ENCODE data around the gene CFB.
"Not testable (repeated sequence)": the region's sequence is repeated elsewhere in the genome, so short reads cannot be mapped to it uniquely, and the experiment has no call there.

The CFB gene

DNA sequence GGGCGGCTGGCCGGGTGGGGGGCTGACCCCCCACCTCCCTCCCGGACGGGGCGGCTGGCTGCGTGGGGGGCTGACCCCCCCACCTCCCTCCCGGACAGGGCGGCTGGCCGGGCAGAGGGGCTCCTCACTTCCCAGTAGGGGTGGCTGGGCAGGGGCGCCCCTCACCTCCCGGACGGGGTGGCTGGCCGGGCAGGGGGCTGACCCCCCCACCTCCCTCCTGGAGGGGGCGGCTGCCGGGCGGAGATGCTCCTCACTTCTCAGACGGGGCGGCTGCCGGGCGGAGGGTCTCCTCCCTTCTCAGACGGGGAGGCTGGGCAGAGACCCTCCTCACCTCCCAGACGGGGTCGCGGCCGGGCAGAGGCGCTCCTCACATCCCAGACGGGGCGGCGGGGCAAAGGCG, 30.2 kb downstream of the CFB start:
- 97% methylated on average over 28 of the region's 30 CpGs for WGBS
- H3K27ac ChIP-seq (ENCODE audit: low read depth, low read length); H3K9ac ChIP-seq (ENCODE audit: low read depth, low read length); H3K27me3 ChIP-seq (ENCODE audit: insufficient read depth, low read length); H3K4me1 ChIP-seq (ENCODE audit: insufficient read depth, low read length); H3K4me3 ChIP-seq (ENCODE audit: low read length); H3K9me3 ChIP-seq (ENCODE audit: insufficient read depth, low read depth, low read length): not testable (repeated sequence)
- H3K36me3 ChIP-seq (ENCODE audit: insufficient read depth, low read length), result peaks cover 12% of the 10 kb centered on the region

DNA sequence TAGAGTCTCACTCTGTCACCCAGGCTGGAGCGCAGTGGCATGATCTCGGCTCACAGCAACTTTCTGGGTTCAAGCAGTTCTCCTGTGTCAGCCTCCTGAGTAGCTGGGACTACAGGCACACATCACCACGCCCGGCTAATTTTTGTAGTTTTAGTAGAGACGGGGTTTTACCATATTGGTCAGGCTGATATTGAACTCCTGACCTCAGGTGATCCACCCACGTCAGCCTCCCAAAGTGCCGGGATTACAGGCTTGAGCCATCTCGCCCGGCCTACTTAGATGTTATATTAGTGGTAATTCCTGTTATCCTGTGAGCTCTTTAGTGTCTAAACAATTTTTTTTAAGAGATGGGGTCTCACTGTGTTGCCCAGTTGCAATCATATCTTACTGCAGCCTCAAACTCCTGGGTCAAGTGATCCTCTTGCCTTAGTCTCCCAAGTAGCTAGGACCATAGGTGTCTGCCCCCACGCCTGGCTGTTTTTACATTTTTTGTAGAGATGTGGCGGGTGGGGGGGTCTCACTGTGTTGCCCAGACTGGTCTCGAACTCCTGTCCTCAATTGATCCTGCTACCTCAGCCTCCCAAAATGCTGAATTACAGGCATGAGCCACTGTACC, 32.0 kb downstream of the CFB start:
- peaks cover 6% of the 10 kb centered on the region; the same call in 1 of the 2 replicates for H3K4me1 ChIP-seq (ENCODE audit: insufficient read depth, low read length)
- H3K27ac ChIP-seq (ENCODE audit: low read depth, low read length), result no peak overlapping the region
- H3K27me3 ChIP-seq (ENCODE audit: insufficient read depth, low read length), result no peaks in the 10 kb centered on the region
- no peaks in the 10 kb centered on the region for H3K9me3 ChIP-seq (ENCODE audit: insufficient read depth, low read depth, low read length)
- no peak overlapping the region for H3K4me3 ChIP-seq (ENCODE audit: low read length)
- H3K9ac ChIP-seq (ENCODE audit: low read depth, low read length), result no peak overlapping the region
- WGBS, result 95% methylated on average over 12 of the region's 12 CpGs
- H3K36me3 ChIP-seq (ENCODE audit: insufficient read depth, low read length), result peaks cover 12% of the 10 kb centered on the region

DNA sequence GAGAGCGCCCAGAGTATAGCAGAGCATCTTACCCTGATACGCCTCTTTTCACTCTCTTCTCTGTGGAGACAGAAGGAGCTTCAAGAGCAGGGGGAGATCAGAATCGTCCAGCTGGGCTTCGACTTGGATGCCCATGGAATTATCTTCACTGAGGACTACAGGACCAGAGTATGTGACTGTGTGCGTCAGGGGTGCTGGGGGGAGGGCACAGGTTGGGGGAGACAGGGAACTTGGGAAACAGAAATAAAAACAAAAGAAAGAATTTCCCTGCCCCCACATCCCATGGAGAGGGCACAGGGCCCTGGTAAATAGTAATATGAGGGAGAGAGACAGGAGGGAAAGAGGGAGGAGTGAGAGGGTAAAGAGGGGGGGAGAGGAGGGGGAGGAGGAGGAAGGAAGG, 32.9 kb downstream of the CFB start:
- Histone ChIP-seq H3K36me3 (ENCODE audit: insufficient read depth, low read length) (peaks cover 12% of the 10 kb centered on the region), H3K9ac (ENCODE audit: low read depth, low read length) (no peak overlapping the region), H3K27ac (ENCODE audit: low read depth, low read length) (no peak overlapping the region), H3K9me3 (ENCODE audit: insufficient read depth, low read depth, low read length) (no peaks in the 10 kb centered on the region), H3K4me3 (ENCODE audit: low read length) (no peak overlapping the region), H3K27me3 (ENCODE audit: insufficient read depth, low read length) (no peaks in the 10 kb centered on the region), H3K4me1 (ENCODE audit: insufficient read depth, low read length) (no peaks in the 10 kb centered on the region)
- 85% methylated on average over 5 of the region's 5 CpGs for WGBS

DNA sequence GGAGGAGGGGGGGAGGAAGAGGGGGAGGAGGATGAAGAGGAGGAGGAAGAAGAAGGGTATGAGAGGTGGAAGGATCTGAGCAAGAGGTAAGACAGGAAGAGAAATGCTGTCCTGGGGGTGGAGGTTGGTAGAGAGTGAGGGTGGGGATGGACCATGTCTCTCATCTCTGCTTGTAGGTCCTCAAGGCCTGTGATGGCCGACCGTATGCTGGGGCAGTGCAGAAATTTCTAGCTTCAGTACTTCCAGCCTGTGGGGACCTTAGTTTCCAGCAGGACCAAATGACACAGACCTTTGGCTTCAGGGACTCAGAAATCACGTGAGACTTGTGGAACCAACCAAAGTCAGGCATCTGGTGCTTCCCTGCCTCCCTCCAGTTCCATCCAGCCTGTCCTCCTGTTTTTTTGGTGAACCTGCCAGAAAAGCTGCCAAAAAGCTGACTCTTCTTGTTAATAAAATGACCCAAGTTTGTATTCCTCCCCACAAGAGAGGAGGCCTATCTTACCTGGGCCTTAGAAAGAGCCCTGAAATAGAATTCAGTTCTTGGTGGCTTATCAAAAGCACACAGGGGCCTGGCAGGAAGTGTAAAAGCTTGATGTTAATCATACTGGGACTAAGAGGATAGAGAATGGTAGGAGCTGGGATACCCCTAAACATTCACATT, 33.5 kb downstream of the CFB start:
- no peaks in the 10 kb centered on the region for H3K27me3 ChIP-seq (ENCODE audit: insufficient read depth, low read length)
- 90% methylated on average over 3 of the region's 3 CpGs for WGBS
- no peak overlapping the region for H3K27ac ChIP-seq (ENCODE audit: low read depth, low read length)
- no peak overlapping the region for H3K9ac ChIP-seq (ENCODE audit: low read depth, low read length)
- no peak overlapping the region for H3K4me3 ChIP-seq (ENCODE audit: low read length)
- no peaks in the 10 kb centered on the region for H3K9me3 ChIP-seq (ENCODE audit: insufficient read depth, low read depth, low read length)
- H3K4me1 ChIP-seq (ENCODE audit: insufficient read depth, low read length), result no peaks in the 10 kb centered on the region
- peaks cover 12% of the 10 kb centered on the region for H3K36me3 ChIP-seq (ENCODE audit: insufficient read depth, low read length)

GRCh38 chr6:31980195-31980876, 34.4 kb downstream of the CFB start:
- not testable (repeated sequence) for H3K9me3 ChIP-seq (ENCODE audit: insufficient read depth, low read depth, low read length); H3K27ac ChIP-seq (ENCODE audit: low read depth, low read length); H3K9ac ChIP-seq (ENCODE audit: low read depth, low read length); H3K4me3 ChIP-seq (ENCODE audit: low read length); H3K36me3 ChIP-seq (ENCODE audit: insufficient read depth, low read length); H3K4me1 ChIP-seq (ENCODE audit: insufficient read depth, low read length); H3K27me3 ChIP-seq (ENCODE audit: insufficient read depth, low read length)
- WGBS, result 95% methylated on average over 12 of the region's 13 CpGs

- H3K9ac ChIP-seq (ENCODE audit: low read depth, low read length); H3K4me3 ChIP-seq (ENCODE audit: low read length); H3K9me3 ChIP-seq (ENCODE audit: insufficient read depth, low read depth, low read length); H3K36me3 ChIP-seq (ENCODE audit: insufficient read depth, low read length); H3K27me3 ChIP-seq (ENCODE audit: insufficient read depth, low read length); H3K4me1 ChIP-seq (ENCODE audit: insufficient read depth, low read length); H3K27ac ChIP-seq (ENCODE audit: low read depth, low read length): not testable (repeated sequence)
- WGBS, result no CpG with 5 or more reads among the region's 5 CpGs
Measured at GRCh38 chr6:31980998-31981397, 35.1 kb downstream of the CFB start.

DNA sequence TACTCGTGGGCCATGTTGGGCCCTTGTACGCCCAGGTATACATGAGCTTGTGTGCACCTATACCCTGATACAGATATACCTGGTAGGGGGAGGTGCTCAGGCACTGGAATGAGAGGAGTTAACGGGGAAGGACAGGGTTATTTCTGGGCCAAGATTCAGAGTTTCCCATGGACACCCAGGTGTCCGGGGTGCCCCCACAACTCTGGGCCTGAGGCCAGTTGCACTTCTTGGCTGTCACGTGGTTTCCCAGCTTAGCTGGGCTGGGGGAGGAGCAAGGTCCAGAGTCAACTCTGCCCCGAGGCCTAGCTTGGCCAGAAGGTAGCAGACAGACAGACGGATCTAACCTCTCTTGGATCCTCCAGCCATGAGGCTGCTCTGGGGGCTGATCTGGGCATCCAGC, 35.8 kb downstream of the CFB start, which contains the start of gene C4A:
C4A (plus strand) TSS at position 314 of the 400 bp plus-strand sequence; CDS start at position 365, 51 bp downstream.
- not testable (repeated sequence) for H3K9ac ChIP-seq (ENCODE audit: low read depth, low read length); H3K9me3 ChIP-seq (ENCODE audit: insufficient read depth, low read depth, low read length); H3K27ac ChIP-seq (ENCODE audit: low read depth, low read length); H3K27me3 ChIP-seq (ENCODE audit: insufficient read depth, low read length); H3K4me1 ChIP-seq (ENCODE audit: insufficient read depth, low read length); H3K36me3 ChIP-seq (ENCODE audit: insufficient read depth, low read length); H3K4me3 ChIP-seq (ENCODE audit: low read length)
- no CpG with 5 or more reads among the region's 7 CpGs for WGBS

- H3K36me3 ChIP-seq (ENCODE audit: insufficient read depth, low read length); H3K4me1 ChIP-seq (ENCODE audit: insufficient read depth, low read length): not testable (repeated sequence)
- WGBS, result no CpG with 5 or more reads among the region's 10 CpGs
Measured at GRCh38 chr6:31989363-31989762, 43.5 kb downstream of the CFB start.

GRCh38 chr6:31994421-31994820, 48.5 kb downstream of the CFB start:
- H3K4me1 ChIP-seq (ENCODE audit: insufficient read depth, low read length); H3K27me3 ChIP-seq (ENCODE audit: insufficient read depth, low read length); H3K9ac ChIP-seq (ENCODE audit: low read depth, low read length); H3K9me3 ChIP-seq (ENCODE audit: insufficient read depth, low read depth, low read length); H3K36me3 ChIP-seq (ENCODE audit: insufficient read depth, low read length); H3K4me3 ChIP-seq (ENCODE audit: low read length); H3K27ac ChIP-seq (ENCODE audit: low read depth, low read length): not testable (repeated sequence)
- WGBS, result 89% methylated on average over 6 of the region's 14 CpGs

More at GRCh38 chr6:31989363-31989762, 43.5 kb downstream of the CFB start:
- H3K9me3 ChIP-seq (ENCODE audit: insufficient read depth, low read depth, low read length); H3K4me3 ChIP-seq (ENCODE audit: low read length); H3K27ac ChIP-seq (ENCODE audit: low read depth, low read length); H3K9ac ChIP-seq (ENCODE audit: low read depth, low read length); H3K27me3 ChIP-seq (ENCODE audit: insufficient read depth, low read length): not testable (repeated sequence)

- 97% methylated on average over 5 of the region's 6 CpGs for WGBS
- not testable (repeated sequence) for H3K9ac ChIP-seq (ENCODE audit: low read depth, low read length); H3K9me3 ChIP-seq (ENCODE audit: insufficient read depth, low read depth, low read length); H3K27me3 ChIP-seq (ENCODE audit: insufficient read depth, low read length); H3K27ac ChIP-seq (ENCODE audit: low read depth, low read length); H3K36me3 ChIP-seq (ENCODE audit: insufficient read depth, low read length); H3K4me1 ChIP-seq (ENCODE audit: insufficient read depth, low read length); H3K4me3 ChIP-seq (ENCODE audit: low read length)
Measured at GRCh38 chr6:31996385-31996784, 50.5 kb downstream of the CFB start.
